ENCODE measurements around the gene NT5M.

DNA sequence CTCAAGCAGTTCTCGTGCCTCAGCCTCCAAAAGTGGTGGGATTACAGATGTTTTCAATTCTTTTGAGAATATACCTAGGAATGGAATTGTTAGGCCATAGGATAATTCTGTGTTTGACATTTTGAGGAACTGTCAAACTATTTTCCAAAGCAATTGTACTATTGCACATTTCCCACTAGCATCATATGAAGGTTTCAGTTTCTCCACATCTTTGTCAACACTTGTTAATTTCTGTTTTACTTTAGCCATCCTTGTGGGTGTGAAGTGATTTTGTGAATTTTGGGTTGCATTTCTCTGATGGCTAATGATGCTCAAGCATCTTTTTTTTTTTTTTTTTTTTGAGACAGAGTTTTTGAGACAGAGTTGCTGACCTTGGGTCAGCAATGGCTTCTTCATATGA lies 6.2 kb downstream of the NT5M start:
- TF ChIP-seq, protein P1, sequence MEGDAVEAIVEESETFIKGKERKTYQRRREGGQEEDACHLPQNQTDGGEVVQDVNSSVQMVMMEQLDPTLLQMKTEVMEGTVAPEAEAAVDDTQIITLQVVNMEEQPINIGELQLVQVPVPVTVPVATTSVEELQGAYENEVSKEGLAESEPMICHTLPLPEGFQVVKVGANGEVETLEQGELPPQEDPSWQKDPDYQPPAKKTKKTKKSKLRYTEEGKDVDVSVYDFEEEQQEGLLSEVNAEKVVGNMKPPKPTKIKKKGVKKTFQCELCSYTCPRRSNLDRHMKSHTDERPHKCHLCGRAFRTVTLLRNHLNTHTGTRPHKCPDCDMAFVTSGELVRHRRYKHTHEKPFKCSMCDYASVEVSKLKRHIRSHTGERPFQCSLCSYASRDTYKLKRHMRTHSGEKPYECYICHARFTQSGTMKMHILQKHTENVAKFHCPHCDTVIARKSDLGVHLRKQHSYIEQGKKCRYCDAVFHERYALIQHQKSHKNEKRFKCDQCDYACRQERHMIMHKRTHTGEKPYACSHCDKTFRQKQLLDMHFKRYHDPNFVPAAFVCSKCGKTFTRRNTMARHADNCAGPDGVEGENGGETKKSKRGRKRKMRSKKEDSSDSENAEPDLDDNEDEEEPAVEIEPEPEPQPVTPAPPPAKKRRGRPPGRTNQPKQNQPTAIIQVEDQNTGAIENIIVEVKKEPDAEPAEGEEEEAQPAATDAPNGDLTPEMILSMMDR (conservative IDR thresholded peaks at IDR 0.05 in 1 of 2, IDR thresholded peaks at IDR 0.05 in 1 of 2; ENCODE audit: low read depth in 1 of 2, low read length in 2 of 2), result no peak
- no peak for TF ChIP-seq EZH2 (IDR thresholded peaks at IDR 0.05; ENCODE audit: low read length, missing control alignments)
